Measurements from ENCODE around the gene PCDHGB4.
A peak's percentile ranks its signal among the peaks of the same experiment; 100 is the strongest.

Gene PCDHGB4

DNA sequence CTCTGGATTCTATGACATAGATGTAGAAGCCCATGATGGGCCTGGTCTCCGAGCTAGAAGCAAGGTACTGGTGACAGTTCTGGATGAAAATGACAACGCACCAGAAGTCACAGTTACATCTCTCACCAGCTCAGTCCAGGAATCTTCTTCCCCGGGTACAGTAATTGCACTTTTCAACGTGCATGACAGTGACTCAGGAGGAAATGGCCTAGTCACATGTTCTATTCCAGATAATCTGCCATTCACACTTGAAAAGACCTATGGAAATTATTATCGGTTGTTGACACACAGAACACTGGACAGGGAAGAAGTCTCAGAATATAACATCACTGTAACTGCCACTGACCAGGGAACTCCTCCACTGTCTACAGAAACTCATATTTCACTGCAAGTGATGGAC, 31.4 kb upstream of the PCDHGB4 start:
- TF ChIP-seq CTCF (IDR thresholded peaks at IDR 0.05; ENCODE audit: low read depth, low read length): no peak
- DNase-seq (ENCODE audit: low read depth, low spot score): no peak
- in situ Hi-C loops (cut with HindIII; ENCODE audit: low sequenced_read_pairs): no loop called here
- no peak overlapping the region for H3K4me3 ChIP-seq (ENCODE audit: low read depth, low read length)

GRCh38 chr5:141356950-141357349, 30.5 kb upstream of the PCDHGB4 start:
- in situ Hi-C loops (cut with HindIII; ENCODE audit: low sequenced_read_pairs): no loop called here
- no peak overlapping the region for H3K4me3 ChIP-seq (ENCODE audit: low read depth, low read length)
- TF ChIP-seq CTCF (IDR thresholded peaks at IDR 0.05; ENCODE audit: low read depth, low read length): no peak
- DNase-seq (ENCODE audit: low read depth, low spot score): no peak

DNA sequence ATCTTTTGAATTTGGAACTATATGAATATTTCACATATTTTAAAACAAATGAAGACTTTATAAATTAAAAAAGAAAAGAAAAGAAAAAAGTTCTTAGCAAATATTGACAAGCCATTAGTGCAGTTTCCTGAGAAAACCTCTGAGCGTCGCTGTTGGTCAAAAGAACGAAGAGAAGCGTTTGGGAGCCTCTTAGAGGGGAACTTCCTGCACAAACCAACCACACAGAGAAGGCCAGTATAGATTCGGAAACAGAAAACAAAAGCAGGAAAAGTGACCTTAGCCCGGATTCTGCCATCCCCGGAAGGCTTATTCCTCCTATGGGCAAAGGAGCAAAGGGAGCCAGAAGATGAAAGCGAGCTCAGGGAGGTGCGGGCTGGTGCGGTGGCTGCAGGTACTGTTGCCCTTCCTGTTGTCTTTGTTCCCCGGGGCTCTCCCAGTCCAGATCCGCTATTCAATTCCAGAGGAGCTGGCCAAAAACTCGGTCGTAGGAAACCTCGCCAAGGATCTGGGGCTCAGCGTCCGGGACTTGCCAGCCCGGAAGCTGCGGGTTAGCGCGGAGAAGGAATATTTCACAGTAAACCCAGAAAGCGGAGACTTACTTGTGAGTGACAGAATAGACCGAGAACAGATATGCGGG, 27.6 kb upstream of the PCDHGB4 start, which contains the start of gene PCDHGB2:
Gene PCDHGB2 (plus strand): TSS at position 205 of the 637 bp plus-strand sequence. CDS start 142 bp downstream, at position 347.
- in situ Hi-C loops (cut with HindIII; ENCODE audit: low sequenced_read_pairs): no loop called here
- TF ChIP-seq CTCF (IDR thresholded peaks at IDR 0.05; ENCODE audit: low read depth, low read length): peak; percentile 38
- peak; percentile 33 for DNase-seq (ENCODE audit: low read depth, low spot score)
- peak within 1 kb of the TSS; percentile 32 for H3K4me3 ChIP-seq (ENCODE audit: low read depth, low read length)

DNA sequence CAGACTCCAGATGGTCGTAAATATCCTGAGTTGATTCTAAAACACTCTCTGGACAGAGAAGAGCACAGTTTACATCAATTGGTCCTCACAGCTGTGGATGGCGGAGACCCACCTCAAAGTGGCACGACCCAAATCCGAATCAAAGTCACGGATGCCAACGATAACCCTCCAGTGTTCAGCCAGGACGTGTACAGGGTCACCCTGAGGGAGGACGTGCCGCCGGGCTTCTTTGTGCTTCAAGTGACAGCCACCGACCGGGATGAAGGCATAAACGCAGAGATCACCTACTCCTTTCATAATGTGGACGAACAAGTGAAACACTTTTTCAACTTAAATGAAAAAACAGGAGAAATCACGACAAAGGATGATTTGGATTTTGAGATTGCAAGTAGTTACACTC, 26.8 kb upstream of the PCDHGB4 start:
- in situ Hi-C loops (cut with HindIII; ENCODE audit: low sequenced_read_pairs): no loop called here
- no peak for TF ChIP-seq CTCF (IDR thresholded peaks at IDR 0.05; ENCODE audit: low read depth, low read length)
- H3K4me3 ChIP-seq (ENCODE audit: low read depth, low read length): no peak overlapping the region
- DNase-seq (ENCODE audit: low read depth, low spot score): no peak

- TF ChIP-seq CTCF (IDR thresholded peaks at IDR 0.05; ENCODE audit: low read depth, low read length): no peak
- in situ Hi-C loops (cut with HindIII; ENCODE audit: low sequenced_read_pairs): no loop called here
- no peak overlapping the region for H3K4me3 ChIP-seq (ENCODE audit: low read depth, low read length)
- no peak for DNase-seq (ENCODE audit: low read depth, low spot score)
Measured at GRCh38 chr5:141362719-141363118, 24.8 kb upstream of the PCDHGB4 start.

- DNase-seq (ENCODE audit: low read depth, low spot score): no peak
- no peak for TF ChIP-seq CTCF (IDR thresholded peaks at IDR 0.05; ENCODE audit: low read depth, low read length)
- peak within 1 kb of the TSS; percentile 7 for H3K4me3 ChIP-seq (ENCODE audit: low read depth, low read length)
- in situ Hi-C loops (cut with HindIII; ENCODE audit: low sequenced_read_pairs): no loop called here
Measured at GRCh38 chr5:141363952-141364660, 23.4 kb upstream of the PCDHGB4 start, which contains the start of gene PCDHGA5. TSS of gene PCDHGA5 (plus strand) at chr5:141364162. CDS start at chr5:141364331, 169 bp downstream.

Data from astrocyte of the spinal cord (primary cell).